ENCODE measurements around the gene SRM. TPM values are rescaled to one million over a fixed set of nuclear protein-coding genes. Genes with fewer than 3 reads are reported as not detected.

SRM gene
- total RNA-seq, 2 experiments from 2014 or later: 65.2 to 208 TPM

DNA sequence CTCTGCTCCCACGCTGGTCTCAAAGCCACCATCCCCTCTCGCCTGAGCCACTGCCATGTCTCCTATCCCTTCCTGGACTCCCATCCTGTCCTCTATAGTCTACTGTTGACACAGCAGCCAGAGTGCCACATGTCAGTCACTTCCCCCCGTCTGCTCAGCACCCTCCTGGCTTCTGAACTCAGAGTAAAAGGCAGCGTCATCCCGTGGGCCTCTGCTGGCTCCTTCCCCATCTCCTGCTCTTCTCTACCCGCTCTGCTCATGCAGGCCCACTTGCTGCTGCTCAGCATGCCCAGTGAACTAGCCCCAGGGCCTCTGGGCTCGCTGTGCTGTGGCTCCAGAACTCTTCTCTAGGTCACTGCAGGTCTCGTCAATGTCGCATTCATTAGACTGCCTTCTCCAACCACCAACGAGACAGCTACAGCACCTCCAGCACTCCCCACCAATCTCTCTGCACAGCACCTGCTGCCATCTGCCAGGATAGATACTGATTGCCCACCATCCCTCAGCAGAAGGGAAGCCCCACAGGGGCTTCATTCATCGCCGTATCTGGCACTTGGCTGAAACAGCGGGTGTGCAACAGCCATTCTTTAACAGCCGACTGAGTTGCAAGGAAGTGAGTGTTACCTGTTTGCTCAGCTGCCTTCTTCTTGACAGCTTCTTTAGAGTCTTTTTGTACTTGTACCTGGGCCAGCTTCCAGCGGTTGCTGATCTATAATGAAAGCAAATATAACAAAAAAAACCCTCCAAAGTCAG, 11.8 kb upstream of the SRM start:
- peak overlapping the region; percentile 54 for H3K27ac ChIP-seq (ENCODE audit: low read depth, low read length, poor library complexity, severe bottlenecking)
- no peaks in the 10 kb centered on the region for H3K9me3 ChIP-seq (ENCODE audit: low read length)
- H3K4me3 ChIP-seq (ENCODE audit: low read depth, low read length, poor library complexity, severe bottlenecking): no peak overlapping the region
- intact Hi-C loops (cut with micrococcal nuclease; ENCODE audit: unreplicated experiment): loop anchor here (1.0 kb wide), 1 partner anchor 34 kb away; no protein-coding TSS in a partner anchor
- no peaks in the 10 kb centered on the region for H4K20me1 ChIP-seq (ENCODE audit: insufficient read depth, low read length)
- peaks cover 94% of the 10 kb centered on the region for H3K36me3 ChIP-seq (ENCODE audit: insufficient read depth, low read length)
- no peak overlapping the region for H2AFZ ChIP-seq (ENCODE audit: low read length)
- TF ChIP-seq, protein P1, sequence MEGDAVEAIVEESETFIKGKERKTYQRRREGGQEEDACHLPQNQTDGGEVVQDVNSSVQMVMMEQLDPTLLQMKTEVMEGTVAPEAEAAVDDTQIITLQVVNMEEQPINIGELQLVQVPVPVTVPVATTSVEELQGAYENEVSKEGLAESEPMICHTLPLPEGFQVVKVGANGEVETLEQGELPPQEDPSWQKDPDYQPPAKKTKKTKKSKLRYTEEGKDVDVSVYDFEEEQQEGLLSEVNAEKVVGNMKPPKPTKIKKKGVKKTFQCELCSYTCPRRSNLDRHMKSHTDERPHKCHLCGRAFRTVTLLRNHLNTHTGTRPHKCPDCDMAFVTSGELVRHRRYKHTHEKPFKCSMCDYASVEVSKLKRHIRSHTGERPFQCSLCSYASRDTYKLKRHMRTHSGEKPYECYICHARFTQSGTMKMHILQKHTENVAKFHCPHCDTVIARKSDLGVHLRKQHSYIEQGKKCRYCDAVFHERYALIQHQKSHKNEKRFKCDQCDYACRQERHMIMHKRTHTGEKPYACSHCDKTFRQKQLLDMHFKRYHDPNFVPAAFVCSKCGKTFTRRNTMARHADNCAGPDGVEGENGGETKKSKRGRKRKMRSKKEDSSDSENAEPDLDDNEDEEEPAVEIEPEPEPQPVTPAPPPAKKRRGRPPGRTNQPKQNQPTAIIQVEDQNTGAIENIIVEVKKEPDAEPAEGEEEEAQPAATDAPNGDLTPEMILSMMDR (conservative IDR thresholded peaks at IDR 0.05; ENCODE audit: low read length): no peak
- TF ChIP-seq EZH2phosphoT487 (IDR thresholded peaks at IDR 0.05; ENCODE audit: borderline replicate concordance, low read depth, low read length): no peak
- POLR2A ChIA-PET: interaction anchor here (2.1 kb wide), 1 partner anchor 10 kb away, joined by 11 read pairs; no protein-coding TSS in a partner anchor
- no TSS peak for BruUV-seq (replicated peaks)
- H3K4me2 ChIP-seq (ENCODE audit: low read length): 0 out of 2 replicates have a peak overlapping the region, but pooled peaks have one; percentile 57
- H3K4me1 ChIP-seq (ENCODE audit: insufficient read depth, low read length, poor library complexity, severe bottlenecking): peaks cover 19% of the 10 kb centered on the region
- CTCF ChIA-PET (ENCODE audit: unreplicated experiment): interaction anchor here (1.9 kb wide), 1 partner anchor 34 kb away, joined by 4 read pairs; no protein-coding TSS in a partner anchor
- no peaks in the 10 kb centered on the region for H3K9me2 ChIP-seq (ENCODE audit: insufficient read depth, low read length)
- no peak for DNase-seq (ENCODE audit: low spot score)
- no peaks in the 10 kb centered on the region for H3K79me2 ChIP-seq (ENCODE audit: insufficient read depth, low read depth, low read length)

DNA sequence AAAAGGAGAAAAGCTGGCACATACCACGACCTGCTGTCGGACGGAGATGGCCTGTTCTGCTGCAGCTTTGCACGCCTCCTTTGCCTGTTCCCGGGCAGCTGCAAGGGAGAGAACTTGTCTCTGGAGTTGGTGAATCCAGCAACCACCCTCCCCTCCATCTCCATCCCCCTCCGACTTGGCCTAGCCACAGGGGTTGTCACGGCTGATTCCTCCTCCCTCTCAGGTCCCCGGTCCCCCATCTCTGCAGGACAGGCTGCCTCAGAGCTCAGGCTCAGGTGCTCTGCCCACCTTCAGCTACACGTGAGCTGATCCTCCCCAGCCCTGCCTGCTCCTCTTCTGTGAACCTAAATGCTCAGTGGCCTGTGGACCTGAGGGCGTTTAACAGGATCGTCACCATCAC, 11.1 kb upstream of the SRM start:
- POLR2A ChIA-PET: interaction anchor here (0.6 to 2.1 kb wide), 4 partner anchors 10 to 757 kb away, joined by 3 to 11 read pairs (median 3); no protein-coding TSS in a partner anchor
- intact Hi-C loops (cut with micrococcal nuclease; ENCODE audit: unreplicated experiment): no loop called here
- Histone ChIP-seq H3K4me2 (ENCODE audit: low read length) (no peak overlapping the region), H3K79me2 (ENCODE audit: insufficient read depth, low read depth, low read length) (no peaks in the 10 kb centered on the region), H3K9me2 (ENCODE audit: insufficient read depth, low read length) (no peaks in the 10 kb centered on the region), H3K36me3 (ENCODE audit: insufficient read depth, low read length) (peaks cover 94% of the 10 kb centered on the region), H3K4me3 (ENCODE audit: low read depth, low read length, poor library complexity, severe bottlenecking) (no peak overlapping the region), H2AFZ (ENCODE audit: low read length) (no peak overlapping the region), H3K4me1 (ENCODE audit: insufficient read depth, low read length, poor library complexity, severe bottlenecking) (peaks cover 19% of the 10 kb centered on the region), H3K27ac (ENCODE audit: low read depth, low read length, poor library complexity, severe bottlenecking) (no peak overlapping the region), H4K20me1 (ENCODE audit: insufficient read depth, low read length) (no peaks in the 10 kb centered on the region), H3K9me3 (ENCODE audit: low read length) (no peaks in the 10 kb centered on the region)
- TF ChIP-seq, protein P1 (conservative IDR thresholded peaks at IDR 0.05; ENCODE audit: low read length): no peak
- no peak for TF ChIP-seq EZH2phosphoT487 (IDR thresholded peaks at IDR 0.05; ENCODE audit: borderline replicate concordance, low read depth, low read length)
- no peak for DNase-seq (ENCODE audit: low spot score)
- CTCF ChIA-PET (ENCODE audit: unreplicated experiment): no interaction called here
- no TSS peak for BruUV-seq (replicated peaks)

All from OCI-LY7 (cell line).